ENCODE data around the gene GBE1. TPM values are rescaled to one million over a fixed set of nuclear protein-coding genes. Genes with fewer than 3 reads are reported as not detected.

GBE1 gene
- total RNA-seq, 2 experiments from 2014 or later, result 37.5 to 41.1 TPM

- Mint-ChIP-seq H3K9me3 (no peaks in the 10 kb centered on the region), H3K4me1 (peaks cover 1% of the 10 kb centered on the region), H3K36me3 (peaks cover 8% of the 10 kb centered on the region), H3K4me3 (no peak overlapping the region), H3K27ac (no peak overlapping the region), H3K27me3 (no peaks in the 10 kb centered on the region)
- ATAC-seq (ENCODE audit: low read depth) (no peak), DNase-seq (no peak)
- POLR2A ChIA-PET, result no interaction called here
Observed at GRCh38 chr3:81666502-81667121, 94.8 kb downstream of the GBE1 start.

DNA sequence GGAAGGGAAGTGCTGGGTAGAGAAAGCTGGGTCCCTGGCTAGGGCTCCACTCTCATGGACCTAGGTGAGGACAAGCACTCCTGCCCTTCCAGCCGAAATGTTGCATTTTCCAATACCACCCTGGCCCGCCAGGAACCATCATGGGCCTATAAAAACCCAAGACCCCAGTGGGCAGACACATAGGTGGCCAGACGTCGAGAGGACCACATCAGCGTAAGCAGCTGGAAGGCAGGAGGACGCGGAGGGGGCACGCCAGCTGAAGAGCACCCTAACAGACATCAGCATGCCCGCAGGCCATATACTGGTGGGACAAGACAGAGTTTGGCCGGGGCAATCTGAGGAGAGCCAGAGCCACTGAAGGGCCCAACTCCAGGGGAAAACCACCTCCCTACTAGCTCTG lies 98.3 kb downstream of the GBE1 start:
- no peak for DNase-seq
- Mint-ChIP-seq H3K36me3 (peaks cover 9% of the 10 kb centered on the region), H3K27ac (no peak overlapping the region), H3K4me1 (peaks cover 1% of the 10 kb centered on the region), H3K27me3 (no peaks in the 10 kb centered on the region), H3K4me3 (no peak overlapping the region), H3K9me3 (no peaks in the 10 kb centered on the region)
- POLR2A ChIA-PET, result no interaction called here
- no peak for ATAC-seq (ENCODE audit: low read depth)

- DNase-seq, result no peak
- no peak for ATAC-seq (ENCODE audit: low read depth)
- H3K27ac Mint-ChIP-seq, result no peak overlapping the region
- H3K9me3 Mint-ChIP-seq, result no peaks in the 10 kb centered on the region
- no peaks in the 10 kb centered on the region for H3K27me3 Mint-ChIP-seq
- H3K4me3 Mint-ChIP-seq, result no peak overlapping the region
- peaks cover 2% of the 10 kb centered on the region for H3K36me3 Mint-ChIP-seq
- POLR2A ChIA-PET, result no interaction called here
- peaks cover 1% of the 10 kb centered on the region for H3K4me1 Mint-ChIP-seq
Observed at GRCh38 chr3:81660036-81660435, 101.4 kb downstream of the GBE1 start.

GRCh38 chr3:81658322-81658997 lies 103.0 kb downstream of the GBE1 start:
- DNase-seq, result no peak
- no peak overlapping the region for H3K27ac Mint-ChIP-seq
- ATAC-seq (ENCODE audit: low read depth), result no peak

GRCh38 chr3:81651139-81651538 lies 110.3 kb downstream of the GBE1 start:
- Mint-ChIP-seq H3K36me3 (no peaks in the 10 kb centered on the region), H3K27ac (no peak overlapping the region), H3K4me3 (no peak overlapping the region), H3K27me3 (no peaks in the 10 kb centered on the region), H3K4me1 (no peaks in the 10 kb centered on the region), H3K9me3 (no peaks in the 10 kb centered on the region)
- POLR2A ChIA-PET, result no interaction called here
- no peak for ATAC-seq (ENCODE audit: low read depth)
- DNase-seq, result no peak

More at GRCh38 chr3:81658322-81658997, 103.0 kb downstream of the GBE1 start:
- POLR2A ChIA-PET, result no interaction called here
- H3K27me3 Mint-ChIP-seq, result no peaks in the 10 kb centered on the region
- H3K36me3 Mint-ChIP-seq, result peaks cover 2% of the 10 kb centered on the region
- H3K4me3 Mint-ChIP-seq, result no peak overlapping the region
- H3K9me3 Mint-ChIP-seq, result no peaks in the 10 kb centered on the region
- peaks cover 1% of the 10 kb centered on the region for H3K4me1 Mint-ChIP-seq

GRCh38 chr3:81650187-81650586 lies 111.3 kb downstream of the GBE1 start:
- Mint-ChIP-seq H3K4me1 (no peaks in the 10 kb centered on the region), H3K36me3 (no peaks in the 10 kb centered on the region), H3K27me3 (no peaks in the 10 kb centered on the region), H3K27ac (no peak overlapping the region), H3K9me3 (no peaks in the 10 kb centered on the region), H3K4me3 (no peak overlapping the region)
- POLR2A ChIA-PET, result no interaction called here
- DNase-seq (no peak), ATAC-seq (ENCODE audit: low read depth) (no peak)

GRCh38 chr3:81645248-81645647 lies 116.2 kb downstream of the GBE1 start:
- H3K9me3 Mint-ChIP-seq, result no peaks in the 10 kb centered on the region
- no peaks in the 10 kb centered on the region for H3K27me3 Mint-ChIP-seq
- no peak overlapping the region for H3K4me3 Mint-ChIP-seq
- no peak for DNase-seq
- POLR2A ChIA-PET, result no interaction called here
- no peak for ATAC-seq (ENCODE audit: low read depth)
- peaks cover 2% of the 10 kb centered on the region for H3K36me3 Mint-ChIP-seq
- H3K27ac Mint-ChIP-seq, result no peak overlapping the region
- H3K4me1 Mint-ChIP-seq, result no peaks in the 10 kb centered on the region

DNA sequence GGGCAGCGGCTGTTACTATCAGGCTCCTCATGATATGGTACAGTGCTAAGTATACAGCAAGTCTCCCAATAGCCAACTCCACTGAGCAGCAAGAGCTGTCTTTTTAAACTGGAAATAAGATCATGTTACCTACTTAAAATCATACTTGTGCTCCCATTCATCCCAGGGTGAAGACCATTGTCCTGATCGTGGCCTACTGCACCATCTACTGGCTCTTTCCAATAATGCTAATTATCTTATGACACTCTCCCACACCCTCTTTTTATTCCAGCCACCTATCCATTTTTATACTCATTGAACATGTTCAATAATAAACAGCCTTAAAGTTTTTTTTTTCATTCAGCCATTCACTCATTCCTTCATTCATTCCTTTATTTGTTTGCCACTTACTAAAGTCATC lies 117.7 kb downstream of the GBE1 start:
- no peaks in the 10 kb centered on the region for H3K9me3 Mint-ChIP-seq
- no peaks in the 10 kb centered on the region for H3K4me1 Mint-ChIP-seq
- peaks cover 4% of the 10 kb centered on the region for H3K36me3 Mint-ChIP-seq
- H3K4me3 Mint-ChIP-seq, result no peak overlapping the region
- DNase-seq (no peak), ATAC-seq (ENCODE audit: low read depth) (no peak)
- no peaks in the 10 kb centered on the region for H3K27me3 Mint-ChIP-seq
- POLR2A ChIA-PET, result no interaction called here
- no peak overlapping the region for H3K27ac Mint-ChIP-seq

GRCh38 chr3:81638480-81638879 lies 123.0 kb downstream of the GBE1 start:
- no peak for ATAC-seq (ENCODE audit: low read depth)
- peaks cover 6% of the 10 kb centered on the region for H3K36me3 Mint-ChIP-seq
- no peak overlapping the region for H3K27ac Mint-ChIP-seq
- no peak overlapping the region for H3K4me3 Mint-ChIP-seq
- POLR2A ChIA-PET, result no interaction called here
- no peaks in the 10 kb centered on the region for H3K4me1 Mint-ChIP-seq
- peaks cover 1% of the 10 kb centered on the region for H3K9me3 Mint-ChIP-seq
- H3K27me3 Mint-ChIP-seq, result no peaks in the 10 kb centered on the region
- DNase-seq, result no peak

GRCh38 chr3:81632659-81633058 lies 128.8 kb downstream of the GBE1 start:
- no peak for ATAC-seq (ENCODE audit: low read depth)
- no peaks in the 10 kb centered on the region for H3K4me1 Mint-ChIP-seq
- peaks cover 24% of the 10 kb centered on the region for H3K36me3 Mint-ChIP-seq
- no peak overlapping the region for H3K27ac Mint-ChIP-seq
- no peak for DNase-seq
- no peak overlapping the region for H3K4me3 Mint-ChIP-seq
- H3K9me3 Mint-ChIP-seq, result peaks cover 4% of the 10 kb centered on the region
- H3K27me3 Mint-ChIP-seq, result no peaks in the 10 kb centered on the region
- POLR2A ChIA-PET, result no interaction called here

- H3K4me1 Mint-ChIP-seq, result no peaks in the 10 kb centered on the region
- DNase-seq (no peak), ATAC-seq (ENCODE audit: low read depth) (no peak)
- H3K9me3 Mint-ChIP-seq, result no peaks in the 10 kb centered on the region
- POLR2A ChIA-PET, result no interaction called here
- no peaks in the 10 kb centered on the region for H3K27me3 Mint-ChIP-seq
- H3K36me3 Mint-ChIP-seq, result peaks cover under 1% of the 10 kb centered on the region
- H3K4me3 Mint-ChIP-seq, result no peak overlapping the region
- H3K27ac Mint-ChIP-seq, result no peak overlapping the region
Observed at GRCh38 chr3:81624756-81625155, 136.7 kb downstream of the GBE1 start.

GRCh38 chr3:81622395-81622794 lies 139.1 kb downstream of the GBE1 start:
- no peak overlapping the region for H3K27ac Mint-ChIP-seq
- no peaks in the 10 kb centered on the region for H3K36me3 Mint-ChIP-seq
- POLR2A ChIA-PET, result no interaction called here
- DNase-seq (no peak), ATAC-seq (ENCODE audit: low read depth) (no peak)
- H3K4me1 Mint-ChIP-seq, result no peaks in the 10 kb centered on the region
- no peaks in the 10 kb centered on the region for H3K27me3 Mint-ChIP-seq
- no peak overlapping the region for H3K4me3 Mint-ChIP-seq
- no peaks in the 10 kb centered on the region for H3K9me3 Mint-ChIP-seq

GRCh38 chr3:81621277-81621676 lies 140.2 kb downstream of the GBE1 start:
- Mint-ChIP-seq H3K36me3 (no peaks in the 10 kb centered on the region), H3K9me3 (no peaks in the 10 kb centered on the region), H3K27ac (no peak overlapping the region), H3K4me1 (no peaks in the 10 kb centered on the region), H3K27me3 (no peaks in the 10 kb centered on the region), H3K4me3 (no peak overlapping the region)
- ATAC-seq (ENCODE audit: low read depth), result no peak
- no peak for DNase-seq
- POLR2A ChIA-PET, result no interaction called here

DNA sequence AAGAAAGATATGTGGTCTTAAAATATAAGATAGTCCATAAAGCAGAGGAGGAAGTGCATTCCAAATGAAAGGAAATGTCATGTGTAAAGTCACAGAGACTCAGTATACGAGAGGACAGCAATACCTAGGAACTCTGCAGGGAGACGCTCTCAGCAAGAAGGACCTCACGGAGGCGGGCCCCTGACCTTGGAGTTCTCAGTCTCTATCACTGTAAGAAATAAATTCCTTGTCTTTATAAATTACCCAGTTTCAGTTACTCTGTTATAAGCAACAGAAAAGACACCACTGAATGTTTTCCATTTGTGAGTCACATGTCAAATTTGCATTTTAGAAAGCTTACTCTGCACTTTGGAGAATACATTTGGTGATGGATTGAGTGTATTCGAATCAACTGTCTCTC lies 140.6 kb downstream of the GBE1 start:
- no peaks in the 10 kb centered on the region for H3K27me3 Mint-ChIP-seq
- POLR2A ChIA-PET, result no interaction called here
- no peak for DNase-seq
- no peaks in the 10 kb centered on the region for H3K9me3 Mint-ChIP-seq
- H3K4me1 Mint-ChIP-seq, result no peaks in the 10 kb centered on the region
- no peaks in the 10 kb centered on the region for H3K36me3 Mint-ChIP-seq
- ATAC-seq (ENCODE audit: low read depth), result no peak
- no peak overlapping the region for H3K27ac Mint-ChIP-seq
- no peak overlapping the region for H3K4me3 Mint-ChIP-seq

Data from activated naive CD8-positive, alpha-beta T cell treated with anti-CD3 and anti-CD28 coated beads, Interleukin-2, amount 10 ng/mL, durations not matched to agents 7 days and 5 days (primary cell).